ENCODE data around the gene GRK5. TPM values are rescaled to one million over a fixed set of nuclear protein-coding genes. Genes with fewer than 3 reads are reported as not detected.

GRK5 gene
- total RNA-seq, 1 donor: 1.8 TPM

DNA sequence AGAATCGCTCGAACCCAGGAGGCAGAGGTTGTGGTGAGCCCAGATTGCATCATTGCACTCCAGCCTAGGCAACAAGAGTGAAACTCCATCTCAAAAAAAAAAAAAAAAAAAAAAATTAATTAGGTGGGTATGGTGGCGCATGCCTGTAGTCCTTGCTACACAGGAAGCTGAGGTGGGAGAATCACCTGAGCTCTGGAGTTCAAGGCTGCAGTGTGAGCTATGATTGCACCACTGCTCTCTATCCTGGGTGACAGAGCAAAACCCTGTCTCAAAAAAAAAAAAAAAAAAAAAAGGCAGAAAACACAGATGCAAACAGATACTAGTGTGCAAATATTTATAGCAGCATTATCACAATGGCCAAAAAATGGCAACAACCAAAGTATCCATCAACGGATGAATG lies 200.7 kb downstream of the GRK5 start:
- H3K4me2 ChIP-seq (ENCODE audit: insufficient read depth, low read length): no peak overlapping the region
- TF ChIP-seq, protein P1, sequence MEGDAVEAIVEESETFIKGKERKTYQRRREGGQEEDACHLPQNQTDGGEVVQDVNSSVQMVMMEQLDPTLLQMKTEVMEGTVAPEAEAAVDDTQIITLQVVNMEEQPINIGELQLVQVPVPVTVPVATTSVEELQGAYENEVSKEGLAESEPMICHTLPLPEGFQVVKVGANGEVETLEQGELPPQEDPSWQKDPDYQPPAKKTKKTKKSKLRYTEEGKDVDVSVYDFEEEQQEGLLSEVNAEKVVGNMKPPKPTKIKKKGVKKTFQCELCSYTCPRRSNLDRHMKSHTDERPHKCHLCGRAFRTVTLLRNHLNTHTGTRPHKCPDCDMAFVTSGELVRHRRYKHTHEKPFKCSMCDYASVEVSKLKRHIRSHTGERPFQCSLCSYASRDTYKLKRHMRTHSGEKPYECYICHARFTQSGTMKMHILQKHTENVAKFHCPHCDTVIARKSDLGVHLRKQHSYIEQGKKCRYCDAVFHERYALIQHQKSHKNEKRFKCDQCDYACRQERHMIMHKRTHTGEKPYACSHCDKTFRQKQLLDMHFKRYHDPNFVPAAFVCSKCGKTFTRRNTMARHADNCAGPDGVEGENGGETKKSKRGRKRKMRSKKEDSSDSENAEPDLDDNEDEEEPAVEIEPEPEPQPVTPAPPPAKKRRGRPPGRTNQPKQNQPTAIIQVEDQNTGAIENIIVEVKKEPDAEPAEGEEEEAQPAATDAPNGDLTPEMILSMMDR (IDR thresholded peaks at IDR 0.05; ENCODE audit: extremely low read depth, low read depth, low read length): no peak
- no peak overlapping the region for H2AFZ ChIP-seq (ENCODE audit: low read length)
- no peak for DNase-seq (ENCODE audit: insufficient read length, low spot score, missing footprints)
- H3K27ac ChIP-seq (ENCODE audit: low read depth, low read length): no peak overlapping the region
- no peaks in the 10 kb centered on the region for H3K9me3 ChIP-seq (ENCODE audit: low read depth, low read length)
- H4K20me1 ChIP-seq (ENCODE audit: insufficient read depth, low read length): no peaks in the 10 kb centered on the region
- no peaks in the 10 kb centered on the region for H3K79me2 ChIP-seq (ENCODE audit: insufficient read depth, low read length)
- H3K36me3 ChIP-seq (ENCODE audit: insufficient read depth, low read length): no peaks in the 10 kb centered on the region
- no peak overlapping the region for H3K4me3 ChIP-seq (ENCODE audit: insufficient read depth, low read length)
- no peaks in the 10 kb centered on the region for H3K27me3 ChIP-seq (ENCODE audit: insufficient read depth, low read length)
- peaks cover 2% of the 10 kb centered on the region for H3K4me1 ChIP-seq (ENCODE audit: insufficient read depth, low read length)

DNA sequence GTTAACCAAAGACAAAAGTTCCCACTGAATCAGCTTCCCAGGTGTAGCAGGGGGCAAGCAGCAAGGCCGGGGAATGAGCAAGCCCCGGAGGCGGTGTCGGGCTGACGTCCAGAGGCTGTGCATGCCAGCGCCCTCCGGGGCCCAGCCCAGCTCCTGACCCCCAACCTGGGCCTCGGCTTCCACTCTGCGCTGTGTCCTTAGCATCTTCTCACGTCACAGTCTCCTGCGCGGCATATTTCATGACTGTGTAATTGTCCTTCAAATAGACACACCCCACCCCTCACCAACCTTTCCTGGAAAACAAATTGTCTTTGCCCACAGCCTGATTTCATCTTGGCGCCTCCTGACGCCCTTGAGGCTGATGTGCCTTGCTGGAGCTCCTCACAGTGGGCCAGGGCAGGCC lies 201.6 kb downstream of the GRK5 start:
- DNase-seq (ENCODE audit: insufficient read length, low spot score, missing footprints): no peak
- no peaks in the 10 kb centered on the region for H3K9me3 ChIP-seq (ENCODE audit: low read depth, low read length)
- H3K4me1 ChIP-seq (ENCODE audit: insufficient read depth, low read length): peaks cover 3% of the 10 kb centered on the region
- no peak overlapping the region for H3K4me2 ChIP-seq (ENCODE audit: insufficient read depth, low read length)
- no peak overlapping the region for H2AFZ ChIP-seq (ENCODE audit: low read length)
- H3K27ac ChIP-seq (ENCODE audit: low read depth, low read length): no peak overlapping the region
- H3K36me3 ChIP-seq (ENCODE audit: insufficient read depth, low read length): no peaks in the 10 kb centered on the region
- no peak overlapping the region for H3K4me3 ChIP-seq (ENCODE audit: insufficient read depth, low read length)
- H4K20me1 ChIP-seq (ENCODE audit: insufficient read depth, low read length): no peaks in the 10 kb centered on the region
- TF ChIP-seq, protein P1 (IDR thresholded peaks at IDR 0.05; ENCODE audit: extremely low read depth, low read depth, low read length): no peak
- H3K79me2 ChIP-seq (ENCODE audit: insufficient read depth, low read length): no peaks in the 10 kb centered on the region
- H3K27me3 ChIP-seq (ENCODE audit: insufficient read depth, low read length): no peaks in the 10 kb centered on the region

DNA sequence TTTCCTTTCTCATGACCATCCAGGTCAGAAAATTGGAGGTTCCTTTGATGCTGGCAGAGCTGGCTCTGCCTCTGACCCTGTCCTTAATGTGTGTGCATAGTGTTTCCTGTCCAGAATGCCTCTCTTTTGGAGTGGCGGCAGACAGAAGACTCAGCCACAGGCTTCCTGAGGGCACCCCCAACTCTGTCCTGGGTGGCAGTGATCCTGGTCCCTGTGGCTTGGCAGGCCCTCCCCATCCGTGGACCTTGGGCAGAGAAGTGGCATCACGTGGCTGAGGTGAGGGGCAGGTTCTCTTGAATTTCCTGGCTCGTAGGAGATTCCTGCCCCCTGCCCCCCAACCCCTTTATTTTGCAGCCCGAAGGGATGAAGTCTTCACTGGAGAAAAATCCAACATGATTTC lies 202.0 kb downstream of the GRK5 start:
- no peak for DNase-seq (ENCODE audit: insufficient read length, low spot score, missing footprints)
- Histone ChIP-seq H2AFZ (ENCODE audit: low read length) (no peak overlapping the region), H3K27me3 (ENCODE audit: insufficient read depth, low read length) (no peaks in the 10 kb centered on the region), H3K9me3 (ENCODE audit: low read depth, low read length) (no peaks in the 10 kb centered on the region), H3K4me3 (ENCODE audit: insufficient read depth, low read length) (no peak overlapping the region), H3K36me3 (ENCODE audit: insufficient read depth, low read length) (no peaks in the 10 kb centered on the region), H3K27ac (ENCODE audit: low read depth, low read length) (no peak overlapping the region), H3K4me1 (ENCODE audit: insufficient read depth, low read length) (peaks cover 3% of the 10 kb centered on the region), H4K20me1 (ENCODE audit: insufficient read depth, low read length) (no peaks in the 10 kb centered on the region), H3K79me2 (ENCODE audit: insufficient read depth, low read length) (no peaks in the 10 kb centered on the region), H3K4me2 (ENCODE audit: insufficient read depth, low read length) (no peak overlapping the region)
- TF ChIP-seq, protein P1 (IDR thresholded peaks at IDR 0.05; ENCODE audit: extremely low read depth, low read depth, low read length): no peak

DNA sequence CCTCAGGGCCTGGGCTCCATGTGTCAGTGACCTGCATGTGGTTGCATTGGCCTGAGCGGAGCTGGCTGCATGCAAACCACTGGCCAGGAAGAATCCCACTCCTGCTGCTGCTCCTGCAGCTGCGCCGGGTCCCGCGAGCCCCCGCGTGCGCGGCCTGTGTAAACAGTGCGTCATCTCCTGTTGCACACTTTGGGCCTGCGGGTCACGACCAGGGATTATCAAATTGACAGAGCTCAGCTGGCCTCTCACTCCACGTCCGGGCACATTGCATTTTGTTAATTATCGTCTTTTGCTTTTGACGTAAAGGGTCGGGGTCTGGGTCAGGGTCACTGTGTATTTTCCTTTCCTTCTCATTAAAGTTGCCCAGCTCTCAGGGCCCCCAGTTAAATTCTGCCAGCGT lies 202.5 kb downstream of the GRK5 start:
- peak; percentile 23 for DNase-seq (ENCODE audit: insufficient read length, low spot score, missing footprints)
- Histone ChIP-seq H3K36me3 (ENCODE audit: insufficient read depth, low read length) (no peaks in the 10 kb centered on the region), H3K27ac (ENCODE audit: low read depth, low read length) (no peak overlapping the region), H3K4me1 (ENCODE audit: insufficient read depth, low read length) (peaks cover 3% of the 10 kb centered on the region), H3K9me3 (ENCODE audit: low read depth, low read length) (no peaks in the 10 kb centered on the region), H3K27me3 (ENCODE audit: insufficient read depth, low read length) (no peaks in the 10 kb centered on the region), H3K4me2 (ENCODE audit: insufficient read depth, low read length) (no peak overlapping the region), H2AFZ (ENCODE audit: low read length) (no peak overlapping the region), H3K4me3 (ENCODE audit: insufficient read depth, low read length) (no peak overlapping the region), H4K20me1 (ENCODE audit: insufficient read depth, low read length) (no peaks in the 10 kb centered on the region), H3K79me2 (ENCODE audit: insufficient read depth, low read length) (no peaks in the 10 kb centered on the region)
- TF ChIP-seq, protein P1 (IDR thresholded peaks at IDR 0.05; ENCODE audit: extremely low read depth, low read depth, low read length): no peak
